Gastroesophageal sphincter (tissue), 4 donors: ENCODE results near the gene PACS1. TPM values are rescaled to one million over a fixed set of nuclear protein-coding genes. Genes with fewer than 3 reads are reported as not detected.

Source experiments
- ATAC-seq: fragments of 150-250 bp; one replicate; pipeline ENCODE4 v1.9.1; 2016; ENCODE audit warnings: mild to moderate bottlenecking, moderate library complexity
- H3K27ac ChIP-seq, 4 donors: fragments of 200-600 bp; sonication (generic) in 3 of 4; 1 replicate in 3 of 4; 2 replicates in 1 of 4; pipeline ENCODE4 v1.5.1; 2016 to 2019
- H3K27me3 ChIP-seq: fragments of 200-600 bp; sonication (generic); one replicate; pipeline ENCODE4 v1.5.1; 2019
- H3K36me3 ChIP-seq, 2 donors: fragments of 200-600 bp; sonication (generic); one replicate each; pipeline ENCODE4 v1.5.1; 2019; ENCODE audit warnings: control low read depth in 1 of 2
- H3K4me1 ChIP-seq, 3 donors: fragments of 200-600 bp; sonication (generic); 1 replicate in 2 of 3; 2 replicates in 1 of 3; pipeline ENCODE4 v1.5.1; 2016 to 2019; ENCODE audit warnings: control low read depth in 2 of 3
- H3K4me3 ChIP-seq, 2 donors: fragments of 200-600 bp; sonication (generic); one replicate each; pipeline ENCODE4 v1.5.1; 2019; ENCODE audit warnings: mild to moderate bottlenecking in 1 of 2, moderate library complexity in 1 of 2
- H3K9me3 ChIP-seq, 3 donors: fragments of 200-600 bp; sonication (generic); one replicate each; pipeline ENCODE4 v1.5.1; 2017 to 2019; ENCODE audit warnings: control low read depth in 2 of 3
- EP300 ChIP-seq: sonication (generic); formaldehyde crosslinking; IDR thresholded peaks from one replicate; pipeline ENCODE4 v1.6.1; 2017; ENCODE audit warnings: antibody characterized with exemption, mild to moderate bottlenecking
- POLR2A ChIP-seq, 2 donors: fragments of 450-650 bp; IDR thresholded peaks; one replicate each; pipeline ENCODE4 v1.6.1; 2017; ENCODE audit warnings: antibody characterized with exemption in 2 of 2, mild to moderate bottlenecking in 2 of 2, moderate library complexity in 1 of 2
- POLR2AphosphoS5 ChIP-seq: sonication (generic); formaldehyde crosslinking; IDR thresholded peaks from one replicate; pipeline ENCODE4 v1.6.1; 2017; ENCODE audit warnings: antibody characterized with exemption
- WGBS, 2 donors: methylation state at CpG; one replicate each; pipeline ENCODE4 v1.1.5; 2018; ENCODE audit warnings: low coverage in 1 of 2; 5-methylcytosine and 5-hydroxymethylcytosine counted together
- total RNA-seq, 4 donors: library from RNA; depleted of rRNA; stranded (reverse); fragments of >200 nt; gene quantifications; one replicate each; pipeline ENCODE4 v1.1.0, GENCODE V29; 2016
- TF ChIP-seq, protein P1 (sequence below), 4 experiments: fragments of 200-600 bp in 2 of 4; fragments of 450-650 bp in 2 of 4; sonication (generic) in 1 of 4; IDR thresholded peaks; one replicate each; pipeline ENCODE4 v1.5.1; 2017 to 2019; ENCODE audit warnings: antibody characterized with exemption in 4 of 4, mild to moderate bottlenecking in 2 of 4, moderate library complexity in 2 of 4

The PACS1 gene
- total RNA-seq, 4 donors from 2014 or later = 32.7 to 81.8 (median 38.2) TPM

DNA sequence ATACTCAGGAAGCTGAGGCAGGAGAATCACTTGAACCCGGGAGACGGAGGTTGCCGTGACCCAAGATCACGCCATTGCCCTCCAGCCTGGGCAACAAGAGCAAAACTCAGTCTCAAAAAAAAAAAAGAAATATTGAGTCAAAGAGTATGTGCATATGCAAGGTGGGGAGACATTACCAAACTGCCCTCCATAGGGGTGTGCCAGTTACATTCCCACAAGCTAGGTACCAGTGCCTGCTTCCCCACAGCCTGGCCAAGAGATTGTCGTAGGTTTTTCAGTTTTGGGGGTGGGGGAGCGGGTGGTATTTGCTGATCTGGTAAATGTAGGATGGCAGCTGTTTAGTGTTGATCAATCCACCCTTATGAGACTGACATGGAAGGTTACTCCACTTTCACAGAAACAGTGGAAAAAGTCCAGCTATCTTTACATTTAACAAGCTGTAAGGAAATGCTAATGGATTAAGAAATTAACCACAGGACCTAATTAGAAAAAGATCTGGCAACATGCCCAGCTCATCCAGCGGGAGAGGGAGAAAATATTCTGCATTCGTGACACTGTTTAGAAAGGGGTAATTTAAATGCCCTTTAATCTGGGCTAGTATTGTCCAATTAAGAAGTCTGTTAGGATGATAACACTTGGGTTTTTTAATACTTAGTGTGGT lies 89.4 kb downstream of the PACS1 start:
- no peaks in the 10 kb centered on the region for H3K27me3 ChIP-seq
- 47 to 79% methylated on average over 5 to 8 of the region's 8 CpGs for WGBS, 2 donors
- no peak overlapping the region for H3K27ac ChIP-seq
- H3K4me3 ChIP-seq = no peak overlapping the region
- no peak for ATAC-seq
- no peaks in the 10 kb centered on the region for H3K36me3 ChIP-seq
- peaks cover 0 to 9% (median 0%) of the 10 kb centered on the region in 3 donors for H3K4me1 ChIP-seq
- no peaks in the 10 kb centered on the region for H3K9me3 ChIP-seq
- TF ChIP-seq POLR2A (IDR thresholded peaks at IDR 0.05) (no peak), POLR2AphosphoS5 (no peak), EP300 (no peak)
- TF ChIP-seq, protein P1, sequence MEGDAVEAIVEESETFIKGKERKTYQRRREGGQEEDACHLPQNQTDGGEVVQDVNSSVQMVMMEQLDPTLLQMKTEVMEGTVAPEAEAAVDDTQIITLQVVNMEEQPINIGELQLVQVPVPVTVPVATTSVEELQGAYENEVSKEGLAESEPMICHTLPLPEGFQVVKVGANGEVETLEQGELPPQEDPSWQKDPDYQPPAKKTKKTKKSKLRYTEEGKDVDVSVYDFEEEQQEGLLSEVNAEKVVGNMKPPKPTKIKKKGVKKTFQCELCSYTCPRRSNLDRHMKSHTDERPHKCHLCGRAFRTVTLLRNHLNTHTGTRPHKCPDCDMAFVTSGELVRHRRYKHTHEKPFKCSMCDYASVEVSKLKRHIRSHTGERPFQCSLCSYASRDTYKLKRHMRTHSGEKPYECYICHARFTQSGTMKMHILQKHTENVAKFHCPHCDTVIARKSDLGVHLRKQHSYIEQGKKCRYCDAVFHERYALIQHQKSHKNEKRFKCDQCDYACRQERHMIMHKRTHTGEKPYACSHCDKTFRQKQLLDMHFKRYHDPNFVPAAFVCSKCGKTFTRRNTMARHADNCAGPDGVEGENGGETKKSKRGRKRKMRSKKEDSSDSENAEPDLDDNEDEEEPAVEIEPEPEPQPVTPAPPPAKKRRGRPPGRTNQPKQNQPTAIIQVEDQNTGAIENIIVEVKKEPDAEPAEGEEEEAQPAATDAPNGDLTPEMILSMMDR (IDR thresholded peaks at IDR 0.05) = no peak

DNA sequence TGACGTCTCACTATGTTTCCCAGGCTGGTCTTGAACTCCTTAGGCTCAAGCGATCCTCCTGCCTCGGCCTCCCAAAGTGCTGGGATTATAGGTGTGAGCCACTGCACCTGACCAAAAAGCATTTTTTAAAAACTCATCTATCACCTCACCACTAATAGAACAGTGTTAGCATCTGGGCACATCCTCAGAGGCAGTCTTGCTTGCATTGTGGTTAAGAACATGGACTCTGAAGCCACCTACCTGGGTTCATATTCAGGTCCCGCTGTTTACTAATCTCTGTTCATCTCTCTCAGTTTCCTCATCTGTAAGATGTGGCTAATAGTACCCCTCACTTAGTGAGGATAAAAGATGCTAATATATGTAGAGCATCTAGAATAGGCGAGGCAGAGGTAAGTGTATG lies 90.6 kb downstream of the PACS1 start:
- H3K27ac ChIP-seq = no peak overlapping the region

DNA sequence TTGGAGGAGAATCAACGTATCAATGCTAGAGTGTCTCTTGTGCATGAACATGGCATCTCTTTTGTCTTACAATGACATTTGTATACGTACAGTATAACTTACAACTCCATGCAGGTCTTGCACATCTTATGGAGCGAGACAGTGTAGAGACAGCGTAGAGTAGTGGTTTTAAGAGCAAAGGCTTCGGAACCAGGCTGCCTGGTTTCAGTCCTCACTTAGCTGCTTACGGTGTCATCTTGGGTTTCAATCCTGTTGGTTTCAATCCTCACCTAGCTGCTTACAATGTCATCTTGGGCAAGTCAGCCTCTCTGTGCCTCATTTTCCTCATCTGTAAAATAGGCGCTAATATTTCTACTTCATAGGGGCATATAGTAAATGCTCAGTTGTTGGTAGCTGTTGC lies 98.2 kb downstream of the PACS1 start:
- TF ChIP-seq EP300 = no peak
- TF ChIP-seq, protein P1 (IDR thresholded peaks at IDR 0.05) = no peak
- H3K4me1 ChIP-seq = no peaks in the 10 kb centered on the region
- no peaks in the 10 kb centered on the region for H3K27me3 ChIP-seq
- peaks cover 0 to 7% of the 10 kb centered on the region in 2 donors for H3K36me3 ChIP-seq
- ATAC-seq = no peak
- WGBS, 2 donors = 95 to 97% methylated on average over 7 of the region's 7 CpGs
- no peak overlapping the region for H3K4me3 ChIP-seq
- H3K27ac ChIP-seq = no peak overlapping the region
- no peaks in the 10 kb centered on the region for H3K9me3 ChIP-seq

More for the DNA sequence above, 90.6 kb downstream of the PACS1 start:
- Histone ChIP-seq H3K36me3 (no peaks in the 10 kb centered on the region), H3K27me3 (no peaks in the 10 kb centered on the region), H3K4me1 (peaks cover 0 to 9% (median 0%) of the 10 kb centered on the region in 3 donors), H3K9me3 (no peaks in the 10 kb centered on the region), H3K4me3 (no peak overlapping the region)
- TF ChIP-seq, protein P1 (IDR thresholded peaks at IDR 0.05) = no peak
- TF ChIP-seq POLR2AphosphoS5 (no peak), POLR2A (IDR thresholded peaks at IDR 0.05) (no peak), EP300 (no peak)
- ATAC-seq = no peak
- WGBS, 2 donors = 89 to 92% methylated on average over 2 to 3 of the region's 5 CpGs

DNA sequence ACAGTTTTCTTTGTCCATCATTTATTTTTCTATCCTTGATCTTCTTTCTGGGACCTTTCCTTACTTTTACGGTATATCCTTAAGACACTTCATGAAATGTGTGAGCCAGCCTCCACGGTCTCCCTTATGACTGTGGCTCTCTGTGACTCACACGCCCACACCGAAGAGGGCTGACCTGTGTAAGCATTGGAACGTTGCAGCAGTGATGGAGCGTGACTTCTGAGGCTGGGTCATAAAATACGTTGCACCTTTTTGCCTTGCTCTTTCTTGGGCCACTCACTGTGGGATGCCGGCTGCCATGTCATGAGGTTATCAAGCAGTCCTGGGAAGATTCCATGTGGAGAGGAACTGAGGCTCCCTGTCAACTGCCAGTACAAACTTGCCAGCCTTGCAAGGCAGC lies 102.1 kb downstream of the PACS1 start:
- WGBS, 2 donors = 66% methylated on average over 5 of the region's 8 CpGs; no CpG with 5 or more reads in 1 of the 2 donors

DNA sequence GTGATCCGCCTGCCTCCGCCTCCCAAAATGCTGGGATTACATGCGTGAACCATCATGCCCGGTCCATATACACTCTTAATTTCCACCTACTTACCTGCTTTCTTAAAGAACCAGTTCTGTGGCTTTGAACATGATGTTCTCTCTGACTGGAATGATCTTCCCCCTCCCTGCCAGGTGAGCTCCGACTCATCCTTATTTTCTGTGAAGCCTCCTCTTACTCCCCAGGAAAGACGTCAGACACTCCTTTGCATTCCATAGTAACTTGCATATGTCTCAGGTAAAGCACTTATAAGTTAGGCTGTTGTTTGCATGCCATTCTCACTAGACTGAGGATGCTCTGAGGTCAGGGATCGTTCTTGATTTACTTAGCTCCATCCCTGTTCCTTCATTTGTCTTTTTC lies 106.6 kb downstream of the PACS1 start:
- Histone ChIP-seq H3K4me3 (no peak overlapping the region), H3K27ac (no peak overlapping the region), H3K27me3 (no peaks in the 10 kb centered on the region), H3K9me3 (no peaks in the 10 kb centered on the region), H3K36me3 (peaks cover 0 to 11% of the 10 kb centered on the region in 2 donors), H3K4me1 (no peaks in the 10 kb centered on the region)
- no peak for TF ChIP-seq POLR2A (IDR thresholded peaks at IDR 0.05)
- TF ChIP-seq POLR2AphosphoS5 = no peak
- TF ChIP-seq, protein P1 (IDR thresholded peaks at IDR 0.05) = no peak
- TF ChIP-seq EP300 = no peak
- ATAC-seq = no peak
- WGBS, 2 donors = 78 to 94% methylated on average over 4 to 7 of the region's 7 CpGs

More for the DNA sequence above, 102.1 kb downstream of the PACS1 start:
- ATAC-seq = no peak
- H3K4me1 ChIP-seq = no peaks in the 10 kb centered on the region
- TF ChIP-seq EP300 (no peak), POLR2AphosphoS5 (no peak), POLR2A (IDR thresholded peaks at IDR 0.05) (no peak)
- TF ChIP-seq, protein P1 (IDR thresholded peaks at IDR 0.05) = no peak
- no peaks in the 10 kb centered on the region for H3K27me3 ChIP-seq
- no peaks in the 10 kb centered on the region for H3K9me3 ChIP-seq
- H3K27ac ChIP-seq = no peak overlapping the region
- peaks cover 0 to 11% of the 10 kb centered on the region in 2 donors for H3K36me3 ChIP-seq
- no peak overlapping the region for H3K4me3 ChIP-seq
